KG1 (cell line): Measurements from ENCODE around the gene TTLL3.
"Not testable (repeated sequence)": the region's sequence is repeated elsewhere in the genome, so short reads cannot be mapped to it uniquely, and the experiment has no call there.

Experiments
- DNase-seq: peaks from one replicate; lab custom pipeline; 2025; lab: John Stamatoyannopoulos, UW

The TTLL3 gene

DNA sequence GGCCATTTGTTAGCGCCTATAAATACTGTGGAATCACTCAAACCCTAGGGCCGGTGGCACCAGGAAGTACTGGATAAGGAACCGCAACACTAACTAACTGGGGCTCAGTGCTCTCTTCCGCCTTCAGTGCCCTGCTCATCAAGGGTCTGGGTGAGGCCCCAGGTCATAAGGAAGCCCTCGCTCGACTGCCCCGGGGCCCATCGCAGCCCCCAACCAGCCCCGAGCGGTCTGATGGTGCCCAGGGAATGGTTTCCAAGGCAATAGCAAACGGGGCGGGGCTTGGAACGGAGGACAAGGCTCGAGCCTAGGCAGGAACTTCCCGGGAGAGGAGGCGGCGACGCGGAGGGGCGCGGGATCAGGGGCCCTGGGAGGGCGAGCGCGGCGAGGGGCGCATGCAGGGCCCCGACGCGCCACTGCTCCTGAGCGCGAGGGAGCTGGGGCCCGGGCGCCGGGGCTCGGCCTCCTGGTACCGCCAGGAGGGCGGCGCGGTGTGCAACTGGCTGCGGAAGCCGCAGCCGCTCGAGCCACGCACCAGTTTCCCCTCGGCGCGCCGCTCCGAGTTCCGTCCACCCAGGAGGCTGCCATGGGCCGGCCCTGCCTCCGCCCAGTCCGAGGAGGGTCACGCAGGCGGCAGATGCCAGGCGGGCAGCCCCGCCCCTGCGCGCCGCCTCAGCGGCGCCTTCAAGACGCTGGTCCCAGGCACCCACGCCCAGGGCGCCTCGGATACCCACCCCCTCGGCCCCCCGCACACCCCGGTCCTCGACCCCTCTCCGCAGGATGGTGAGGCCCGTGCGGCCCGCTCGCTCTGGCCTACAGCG, at the start of gene TTLL3:
Gene TTLL3, plus strand, starts transcription at position 648 of the 818 bp plus-strand sequence. CDS start 400 bp downstream, outside the sequence.
- DNase-seq = no peak

DNA sequence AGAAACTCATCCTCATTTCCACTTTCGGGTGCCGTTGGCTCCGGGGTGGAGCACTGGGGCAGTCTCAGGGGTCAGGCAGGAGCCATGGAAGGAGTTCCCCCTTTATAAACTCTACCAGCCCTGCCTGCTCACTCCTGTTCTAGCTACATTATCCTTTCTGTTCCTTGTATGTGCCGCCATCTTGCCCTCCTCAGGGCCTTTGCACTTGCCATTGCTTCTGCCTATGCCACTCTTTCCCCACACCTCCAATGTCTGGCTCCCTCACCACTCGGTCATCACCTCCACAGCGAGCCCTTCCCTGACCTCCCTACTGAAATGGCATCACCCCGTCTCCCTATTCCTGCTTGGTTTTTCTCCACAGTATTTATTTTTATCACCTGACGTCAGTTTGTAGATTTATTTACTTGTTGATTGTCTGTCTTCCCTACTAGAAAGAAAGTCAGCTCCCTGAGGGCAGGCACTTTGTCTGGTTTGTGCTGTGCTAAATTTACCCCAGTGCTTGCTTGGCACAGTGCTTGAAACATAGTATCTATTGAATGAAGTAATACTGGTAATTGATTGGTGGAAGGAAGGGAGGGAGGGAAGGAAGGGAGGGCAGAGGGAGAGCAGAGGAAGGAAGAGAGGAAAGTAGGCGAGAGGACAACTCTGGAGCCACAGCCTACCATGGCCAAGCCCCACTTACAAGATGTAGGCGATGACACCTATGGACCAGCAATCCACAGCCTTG, 49.1 kb upstream of the TTLL3 start:
- DNase-seq = no peak

DNA sequence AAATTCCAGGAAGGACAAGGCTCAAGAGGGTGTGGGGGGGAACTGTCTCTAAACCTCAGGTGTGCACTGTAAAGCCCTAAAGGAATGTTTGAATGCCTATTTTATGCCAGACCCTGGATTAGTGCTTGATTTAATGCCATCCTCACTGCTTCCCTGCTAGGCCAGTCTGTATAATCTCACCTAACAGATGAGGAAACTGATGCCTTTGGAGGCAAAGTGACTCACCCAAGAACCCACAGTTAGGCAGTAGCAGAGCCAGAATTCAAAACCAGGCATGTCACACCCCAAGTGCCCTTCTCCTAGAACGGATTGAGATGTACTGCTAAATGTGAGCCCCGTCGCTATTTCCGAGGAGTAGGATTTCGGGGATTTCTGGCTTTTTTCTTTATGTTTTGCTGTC, 48.1 kb upstream of the TTLL3 start:
- no peak for DNase-seq

DNA sequence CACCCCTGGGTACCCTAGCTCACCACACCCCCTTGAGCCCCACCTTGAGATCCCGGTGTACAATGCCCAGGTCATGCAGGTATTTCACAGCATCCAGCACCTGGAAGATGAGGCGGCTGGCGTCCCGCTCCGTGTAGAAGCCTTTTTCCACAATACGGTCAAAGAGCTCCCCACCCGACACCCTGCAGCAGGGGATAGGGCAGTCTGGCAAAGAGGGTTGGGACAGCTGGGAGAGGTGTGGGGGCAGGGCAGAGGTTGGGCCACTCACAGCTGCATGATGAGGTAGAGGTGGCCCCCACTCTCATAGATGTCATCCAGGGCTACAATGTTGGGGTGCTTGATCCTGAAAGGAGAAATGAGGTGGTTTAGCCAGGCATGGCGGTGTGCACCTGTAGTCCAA, 47.2 kb upstream of the TTLL3 start:
- no peak for DNase-seq

GRCh38 chr3:9765865-9766264, 44.2 kb upstream of the TTLL3 start:
- DNase-seq = no peak

GRCh38 chr3:9767418-9767817, 42.6 kb upstream of the TTLL3 start:
- DNase-seq = no peak

DNA sequence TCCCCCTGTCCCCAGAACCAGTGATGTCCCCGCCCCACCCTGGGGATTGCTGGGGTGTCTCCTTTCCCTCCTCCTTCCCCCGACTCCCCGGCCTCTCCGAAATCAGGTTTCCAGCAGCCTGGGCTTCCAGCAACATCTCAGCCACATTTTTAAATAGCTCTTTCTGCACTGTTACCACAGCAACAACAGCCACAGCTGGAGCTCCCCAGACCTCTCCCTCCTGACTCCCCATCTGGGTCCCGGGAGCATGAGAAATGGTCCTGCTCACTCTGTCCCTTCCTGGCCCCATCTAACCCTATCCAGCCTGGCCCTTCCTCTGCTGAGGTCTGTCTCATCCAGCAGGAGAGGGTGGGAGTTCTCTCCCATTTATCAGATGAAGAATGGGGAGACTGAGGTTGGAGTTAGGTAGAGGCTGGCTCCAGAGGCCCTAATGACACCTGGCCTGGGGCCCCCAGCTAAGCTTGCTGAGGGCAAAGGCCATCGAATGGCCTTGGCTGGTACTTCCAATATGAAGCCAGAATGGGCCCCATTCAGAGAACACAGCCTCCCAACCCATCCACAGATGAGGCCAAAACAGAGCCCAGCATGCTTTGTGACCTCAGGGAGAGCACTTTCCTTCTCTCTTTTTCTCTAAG, 41.8 kb upstream of the TTLL3 start:
- no peak for DNase-seq

DNA sequence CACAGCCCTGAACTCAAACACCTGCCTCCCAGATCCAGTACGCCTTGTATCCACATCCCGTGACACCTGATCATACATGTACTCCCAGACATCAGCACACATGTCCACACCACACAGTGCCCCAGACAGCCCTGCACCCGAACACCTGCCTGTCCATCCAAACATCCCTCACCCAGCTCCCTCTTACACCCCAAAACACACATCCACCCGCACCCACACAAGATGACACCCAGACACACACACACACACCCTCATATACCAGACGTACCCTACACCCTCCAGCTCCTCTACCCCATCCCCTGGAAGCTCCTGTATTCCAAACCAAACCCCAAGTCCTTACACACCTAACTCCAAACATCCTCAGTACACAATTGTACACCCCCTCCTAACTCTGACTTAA, 41.0 kb upstream of the TTLL3 start:
- no peak for DNase-seq

- no peak for DNase-seq
These were observed 40.4 kb upstream of the TTLL3 start, which contains the start of gene CAMK1 for GRCh38 chr3:9769426-9770275. TSS of gene CAMK1 (minus strand) at chr3:9769947. CDS start at chr3:9767749, 2,198 bp downstream.

DNA sequence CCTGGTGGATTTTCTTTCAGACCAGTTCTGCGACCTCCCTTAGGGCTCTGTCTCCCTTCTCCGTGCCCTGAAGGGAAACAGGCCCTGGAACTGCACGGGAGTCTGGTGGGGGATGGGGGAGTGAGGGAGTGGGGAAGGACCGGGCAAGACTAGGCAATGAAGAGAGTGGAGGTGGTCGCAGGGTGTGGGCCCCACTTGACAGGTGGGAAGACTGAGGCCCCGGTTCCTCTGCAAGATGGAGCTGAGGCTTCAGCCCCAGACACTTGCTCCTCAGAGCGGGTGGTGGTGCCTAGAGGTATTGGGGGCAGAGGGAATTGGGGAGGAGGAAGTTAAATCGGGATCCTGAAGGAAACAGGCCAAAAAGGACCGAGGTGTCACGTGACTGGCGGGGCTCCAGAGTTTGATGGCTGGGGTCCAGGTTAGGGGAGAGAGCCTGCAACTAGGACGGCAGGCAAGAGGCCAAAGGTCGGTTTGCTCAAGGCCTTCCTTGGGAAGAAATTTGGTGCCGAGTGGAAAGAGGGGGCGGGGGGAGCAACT, 39.7 kb upstream of the TTLL3 start:
- DNase-seq = no peak

DNA sequence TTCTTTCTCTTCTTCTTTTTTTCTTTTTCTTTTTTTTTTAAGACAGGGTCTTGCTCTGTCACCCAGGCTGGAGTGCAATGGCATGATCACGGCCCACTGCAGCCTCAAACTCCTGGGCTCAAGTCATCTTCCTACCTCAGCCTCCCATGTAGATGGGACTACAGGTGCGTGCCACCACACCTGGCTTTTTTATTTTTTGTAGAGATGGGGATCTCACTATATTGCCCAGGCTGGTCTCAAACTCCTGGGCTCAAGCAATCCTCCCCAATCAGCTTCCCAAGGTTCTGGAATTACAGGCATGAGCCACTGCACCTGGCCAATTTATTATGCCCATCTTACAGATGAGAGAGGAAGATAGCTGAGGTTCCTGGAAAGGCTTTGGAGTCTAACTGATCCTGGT, 39.1 kb upstream of the TTLL3 start:
- not testable (repeated sequence) for DNase-seq

GRCh38 chr3:9776896-9777693, 33.0 kb upstream of the TTLL3 start:
- no peak for DNase-seq

- DNase-seq = no peak
These were observed 32.4 kb upstream of the TTLL3 start for GRCh38 chr3:9777694-9778021.

DNA sequence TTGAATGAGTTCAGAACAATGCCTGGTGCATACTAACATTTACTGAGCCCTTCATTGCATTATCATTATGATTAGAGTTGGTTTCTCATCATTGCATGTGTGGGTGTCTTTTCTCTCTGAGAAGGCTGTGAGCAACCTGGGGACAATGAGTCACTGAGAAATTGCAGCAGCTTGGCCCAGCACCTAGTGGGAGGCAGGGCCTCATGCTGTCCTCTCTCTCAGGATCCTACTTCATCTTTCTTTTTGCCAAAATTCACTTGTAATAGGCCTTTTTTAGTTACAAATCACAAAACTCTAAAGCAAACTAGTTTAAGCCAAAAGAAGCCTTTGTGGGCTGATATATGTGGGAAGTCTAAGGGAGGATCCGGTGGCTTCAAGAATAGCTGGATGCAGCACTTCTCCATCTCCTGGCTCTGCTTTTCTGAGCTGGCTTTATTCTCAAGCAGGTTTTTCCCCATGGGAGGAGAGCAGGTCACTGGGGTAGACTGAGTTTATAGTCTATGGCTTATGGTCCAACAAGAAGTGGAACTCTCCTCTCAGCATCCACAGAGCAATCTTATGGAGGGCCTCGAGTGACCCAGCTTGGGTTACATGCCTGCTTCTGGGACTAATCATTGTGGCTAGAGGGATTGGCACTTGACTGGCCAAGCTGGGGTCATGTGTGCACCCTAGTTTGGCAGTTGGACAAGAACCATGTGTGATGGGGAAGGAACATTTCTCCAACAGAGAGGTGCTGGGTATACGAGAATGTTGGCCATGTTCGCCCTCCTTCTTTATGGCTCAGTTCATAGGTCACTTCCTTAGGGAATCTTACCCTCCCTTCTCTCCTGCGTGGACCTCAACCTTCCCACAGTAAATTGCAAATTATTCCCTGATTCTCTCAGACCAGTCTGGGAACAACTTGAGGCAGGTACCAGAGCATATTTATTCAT, 31.7 kb upstream of the TTLL3 start:
- DNase-seq = no peak

DNA sequence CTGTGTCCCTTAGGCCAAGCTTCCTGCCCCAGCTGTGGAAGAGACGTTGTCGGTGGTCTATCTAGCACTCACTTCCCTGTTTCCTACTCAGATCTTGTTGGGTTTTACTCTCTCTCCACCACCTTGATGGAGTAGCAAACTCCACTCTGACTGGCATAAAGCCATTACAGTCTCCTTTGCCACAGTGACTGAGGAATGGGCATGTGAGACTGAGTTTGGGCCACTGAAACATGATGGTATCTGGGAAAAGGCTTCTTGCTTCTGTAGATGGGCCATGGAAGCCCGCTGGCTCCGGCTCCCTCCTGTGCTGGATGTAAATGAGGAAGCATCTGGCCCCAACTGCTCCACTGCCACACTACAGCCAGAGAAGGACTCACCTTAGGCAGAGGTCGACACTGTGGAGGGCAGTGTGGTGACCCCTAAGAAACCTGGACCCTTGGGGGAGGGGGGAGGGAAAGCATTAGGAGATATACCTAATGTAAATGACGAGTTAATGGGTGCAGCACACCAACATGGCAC, 30.9 kb upstream of the TTLL3 start:
- DNase-seq = no peak

DNA sequence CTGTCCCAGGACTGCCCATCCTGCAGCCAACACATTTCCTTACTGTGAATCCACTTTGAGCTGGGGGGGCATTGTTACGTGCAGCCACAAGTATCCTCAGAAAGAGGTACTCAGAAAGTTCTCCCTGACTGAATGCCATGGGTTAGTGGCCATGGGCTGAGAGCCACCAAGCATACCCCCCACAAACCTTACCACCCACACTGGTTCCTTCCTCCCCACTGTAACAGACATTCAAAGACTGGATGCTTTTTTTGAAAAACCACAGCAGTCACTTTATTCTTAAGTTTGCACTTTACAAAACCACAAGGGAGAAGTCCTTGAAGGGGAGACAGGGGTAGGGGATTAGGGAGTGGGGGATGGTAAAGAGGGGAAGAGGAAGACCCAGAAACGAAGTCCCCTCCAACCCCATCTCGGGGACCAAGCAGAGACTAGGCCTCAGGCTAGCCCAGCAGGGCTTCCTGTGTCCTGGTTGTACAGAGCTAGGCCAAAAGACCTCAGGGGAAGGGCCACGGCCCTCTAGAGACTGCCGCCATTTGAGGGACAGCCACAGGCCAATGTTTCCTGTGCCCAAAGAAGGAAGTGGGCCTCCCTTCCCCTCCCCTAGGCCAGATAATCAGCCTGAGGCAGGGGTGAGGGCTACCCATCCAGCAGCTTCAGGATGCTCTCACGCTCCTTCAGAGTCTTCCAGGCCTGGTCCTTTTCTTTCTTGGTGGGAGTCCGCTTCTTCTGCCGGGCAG, 30.2 kb upstream of the TTLL3 start:
- peak; percentile 97 for DNase-seq

- no peak for DNase-seq
These were observed 29.6 kb upstream of the TTLL3 start for GRCh38 chr3:9780458-9780812.

DNA sequence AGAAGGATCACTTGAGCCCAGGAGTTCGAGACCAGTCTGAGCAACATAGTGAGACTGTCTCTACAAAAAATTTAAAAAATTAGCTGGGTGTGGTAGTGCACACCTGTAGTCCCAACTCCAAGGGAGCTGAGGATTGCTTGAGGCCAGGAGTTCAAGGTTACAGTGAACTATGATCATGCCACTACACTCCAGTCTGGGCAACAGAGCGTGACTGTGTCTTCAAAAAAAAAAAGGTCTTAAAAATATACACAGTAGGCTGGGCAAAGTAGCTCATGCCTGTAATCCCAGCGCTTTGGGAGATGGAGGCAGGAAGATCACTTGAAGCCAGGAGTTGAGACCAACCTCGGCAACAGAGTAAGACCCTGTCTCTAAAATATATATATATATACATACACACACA, 29.2 kb upstream of the TTLL3 start:
- no peak for DNase-seq

- no peak for DNase-seq
These were observed 28.5 kb upstream of the TTLL3 start for GRCh38 chr3:9781551-9781950.
